Activated naive CD4-positive, alpha-beta T cell treated with anti-CD3 and anti-CD28 coated beads for 36 hours (primary cell): ENCODE results near the gene FLOT1. TPM values are rescaled to one million over a fixed set of nuclear protein-coding genes. Genes with fewer than 3 reads are reported as not detected.

Experiments used
- CTCF ChIA-PET: fragments of 350-600 bp; sonication (Branson Sonifier 250); formaldehyde crosslinking; loops from one replicate; lab custom pipeline; 2021; ENCODE audit warnings: antibody characterized with exemption; lab: Charles Lee
- DNase-seq: peaks from one replicate; pipeline ENCODE4 v3.0.0-alpha.2; 2020
- H3K27ac Mint-ChIP-seq: one replicate; pipeline ENCODE4 v1.8.0; 2021; ENCODE audit warnings: mild to moderate bottlenecking, mixed read lengths
- H3K27me3 Mint-ChIP-seq: one replicate; pipeline ENCODE4 v1.8.0; 2021; ENCODE audit warnings: low read depth, mixed read lengths
- H3K36me3 Mint-ChIP-seq: one replicate; pipeline ENCODE4 v1.8.0; 2021; ENCODE audit warnings: low read depth, mixed read lengths
- H3K4me1 Mint-ChIP-seq: one replicate; pipeline ENCODE4 v1.8.0; 2021; ENCODE audit warnings: low read depth, mixed read lengths
- H3K4me3 Mint-ChIP-seq: one replicate; pipeline ENCODE4 v1.8.0; 2021; ENCODE audit warnings: mild to moderate bottlenecking, moderate library complexity, mixed read lengths
- H3K9me3 Mint-ChIP-seq: one replicate; pipeline ENCODE4 v1.8.0; 2021; ENCODE audit warnings: mixed read lengths
- intact Hi-C: fragments of 100-400 bp; cut with micrococcal nuclease; formaldehyde crosslinking; loops from one replicate; pipeline ENCODE4 v1.15.1; 2023
- total RNA-seq, 2 experiments: library from RNA; stranded (reverse); gene quantifications; one replicate each; pipeline ENCODE4 v1.2.3, GENCODE V29; 2021

Gene FLOT1
- total RNA-seq, 2 experiments from 2014 or later, result 162 to 173 TPM

GRCh38 chr6:30700340-30700739, 42.1 kb downstream of the FLOT1 start:
- CTCF ChIA-PET, result interaction anchor here (0.7 kb wide), 1 partner anchor 322 kb away, joined by 4 read pairs; no protein-coding TSS in a partner anchor
- Mint-ChIP-seq H3K36me3 (peaks cover 34% of the 10 kb centered on the region), H3K4me3 (no peak overlapping the region), H3K9me3 (no peaks in the 10 kb centered on the region), H3K27ac (no peak overlapping the region), H3K4me1 (peaks cover 4% of the 10 kb centered on the region), H3K27me3 (no peaks in the 10 kb centered on the region)
- no peak for DNase-seq
- intact Hi-C loops, result no loop called here

GRCh38 chr6:30696432-30696831, 46.1 kb downstream of the FLOT1 start:
- no peak for DNase-seq
- H3K27me3 Mint-ChIP-seq, result no peaks in the 10 kb centered on the region
- H3K36me3 Mint-ChIP-seq, result peaks cover 8% of the 10 kb centered on the region
- H3K4me3 Mint-ChIP-seq, result no peak overlapping the region
- CTCF ChIA-PET, result interaction anchor here (1.2 to 1.3 kb wide), 2 partner anchors 17 to 34 kb away, joined by 3 to 6 read pairs; no protein-coding TSS in a partner anchor
- H3K4me1 Mint-ChIP-seq, result peaks cover 6% of the 10 kb centered on the region
- no peaks in the 10 kb centered on the region for H3K9me3 Mint-ChIP-seq
- intact Hi-C loops, result no loop called here
- H3K27ac Mint-ChIP-seq, result no peak overlapping the region

GRCh38 chr6:30691208-30691847, 51.2 kb downstream of the FLOT1 start:
- H3K36me3 Mint-ChIP-seq, result peaks cover 9% of the 10 kb centered on the region
- H3K4me3 Mint-ChIP-seq, result peak overlapping the region; percentile 99
- H3K4me1 Mint-ChIP-seq, result peaks cover 35% of the 10 kb centered on the region
- no peak for DNase-seq
- H3K9me3 Mint-ChIP-seq, result no peaks in the 10 kb centered on the region
- CTCF ChIA-PET, result interaction anchor here (0.6 to 2.1 kb wide), 5 partner anchors 11 to 37 kb away, joined by 3 to 12 read pairs (median 6); no protein-coding TSS in a partner anchor
- intact Hi-C loops, result no loop called here
- no peaks in the 10 kb centered on the region for H3K27me3 Mint-ChIP-seq
- H3K27ac Mint-ChIP-seq, result peak overlapping the region; percentile 76

GRCh38 chr6:30690403-30691207, 51.9 kb downstream of the FLOT1 start, which contains the start of gene NRM:
NRM (minus strand) TSS chr6:30690984; CDS start chr6:30690974, 10 bp downstream.
- H3K27me3 Mint-ChIP-seq, result no peaks in the 10 kb centered on the region
- peak within 1 kb of the TSS; percentile 91 for H3K27ac Mint-ChIP-seq
- H3K4me3 Mint-ChIP-seq, result peak within 1 kb of the TSS; percentile 99
- peaks cover 35% of the 10 kb centered on the region for H3K4me1 Mint-ChIP-seq
- H3K9me3 Mint-ChIP-seq, result no peaks in the 10 kb centered on the region
- intact Hi-C loops, result no loop called here
- H3K36me3 Mint-ChIP-seq, result peaks cover 14% of the 10 kb centered on the region
- CTCF ChIA-PET, result interaction anchor here (0.6 to 2.1 kb wide), 6 partner anchors 10 to 38 kb away, joined by 3 to 12 read pairs (median 6); no protein-coding TSS in a partner anchor
- peak; percentile 79 for DNase-seq

GRCh38 chr6:30689985-30690384, 52.5 kb downstream of the FLOT1 start:
- no peaks in the 10 kb centered on the region for H3K9me3 Mint-ChIP-seq
- DNase-seq, result no peak
- H3K4me1 Mint-ChIP-seq, result peaks cover 35% of the 10 kb centered on the region
- H3K27ac Mint-ChIP-seq, result peak overlapping the region; percentile 91
- intact Hi-C loops, result loop anchor here (5.0 kb wide), 1 partner anchor 363 kb away; the partner anchor contains the start of gene TRIM39
- peaks cover 20% of the 10 kb centered on the region for H3K36me3 Mint-ChIP-seq
- peak overlapping the region; percentile 99 for H3K4me3 Mint-ChIP-seq
- no peaks in the 10 kb centered on the region for H3K27me3 Mint-ChIP-seq
- CTCF ChIA-PET, result interaction anchor here (1.7 to 2.2 kb wide), 3 partner anchors 9 to 32 kb away, joined by 6 to 11 read pairs (median 8); no protein-coding TSS in a partner anchor

GRCh38 chr6:30689022-30689865, 53.2 kb downstream of the FLOT1 start:
- CTCF ChIA-PET, result interaction anchor here (1.4 to 2.2 kb wide), 3 partner anchors 10 to 131 kb away, joined by 3 to 11 read pairs (median 8); no protein-coding TSS in a partner anchor

GRCh38 chr6:30688569-30688968, 53.9 kb downstream of the FLOT1 start:
- H3K36me3 Mint-ChIP-seq, result peaks cover 31% of the 10 kb centered on the region
- H3K4me1 Mint-ChIP-seq, result peaks cover 35% of the 10 kb centered on the region
- no peaks in the 10 kb centered on the region for H3K27me3 Mint-ChIP-seq
- intact Hi-C loops, result loop anchor here (5.0 kb wide), 1 partner anchor 361 kb away; the partner anchor contains the start of gene TRIM39
- CTCF ChIA-PET, result interaction anchor here (1.3 to 2.2 kb wide), 4 partner anchors 9 to 132 kb away, joined by 3 to 11 read pairs (median 8); no protein-coding TSS in a partner anchor
- peak overlapping the region; percentile 96 for H3K4me3 Mint-ChIP-seq
- H3K27ac Mint-ChIP-seq, result peak overlapping the region; percentile 14
- H3K9me3 Mint-ChIP-seq, result no peaks in the 10 kb centered on the region
- no peak for DNase-seq

More at GRCh38 chr6:30689022-30689865, 53.2 kb downstream of the FLOT1 start:
- intact Hi-C loops, result loop anchor here (5.0 kb wide), 1 partner anchor 362 kb away; the partner anchor contains the start of gene TRIM39
- H3K36me3 Mint-ChIP-seq, result peaks cover 25% of the 10 kb centered on the region
- H3K27ac Mint-ChIP-seq, result no peak overlapping the region
- no peaks in the 10 kb centered on the region for H3K27me3 Mint-ChIP-seq
- DNase-seq, result no peak
- H3K9me3 Mint-ChIP-seq, result no peaks in the 10 kb centered on the region
- H3K4me1 Mint-ChIP-seq, result peaks cover 35% of the 10 kb centered on the region
- peak overlapping the region; percentile 99 for H3K4me3 Mint-ChIP-seq

- no peak for DNase-seq
- CTCF ChIA-PET, result interaction anchor here (0.9 to 2.2 kb wide), 6 partner anchors 9 to 133 kb away, joined by 3 to 11 read pairs (median 6); no protein-coding TSS in a partner anchor
- H3K27me3 Mint-ChIP-seq, result no peaks in the 10 kb centered on the region
- H3K4me1 Mint-ChIP-seq, result peaks cover 35% of the 10 kb centered on the region
- peak overlapping the region; percentile 96 for H3K4me3 Mint-ChIP-seq
- intact Hi-C loops, result loop anchor here (5.0 kb wide), 1 partner anchor 361 kb away; the partner anchor contains the start of gene TRIM39
- peak overlapping the region; percentile 100 for H3K27ac Mint-ChIP-seq
- H3K36me3 Mint-ChIP-seq, result peaks cover 39% of the 10 kb centered on the region
- H3K9me3 Mint-ChIP-seq, result no peaks in the 10 kb centered on the region
Measured at GRCh38 chr6:30687659-30688431, 54.6 kb downstream of the FLOT1 start.

GRCh38 chr6:30686908-30687658, 55.4 kb downstream of the FLOT1 start:
- peak overlapping the region; percentile 100 for H3K27ac Mint-ChIP-seq
- peak overlapping the region; percentile 96 for H3K4me3 Mint-ChIP-seq
- no peaks in the 10 kb centered on the region for H3K27me3 Mint-ChIP-seq
- peaks cover 36% of the 10 kb centered on the region for H3K4me1 Mint-ChIP-seq
- H3K36me3 Mint-ChIP-seq, result peaks cover 45% of the 10 kb centered on the region
- H3K9me3 Mint-ChIP-seq, result no peaks in the 10 kb centered on the region
- CTCF ChIA-PET, result interaction anchor here (0.9 to 1.3 kb wide), 4 partner anchors 8 to 44 kb away, joined by 4 to 7 read pairs (median 6); no protein-coding TSS in a partner anchor
- peak; percentile 77 for DNase-seq
- intact Hi-C loops, result loop anchor here (1.0 to 5.0 kb wide), 2 partner anchors 72 to 360 kb away; partner anchors contain the start of gene TRIM39
